HUDEP-2 (cell line): ENCODE results near the gene RBSN.

Experiments used
- DNase-seq, 76 experiments: peaks; one replicate each; lab custom pipeline; 2025; ENCODE audit not compliant: unreplicated experiment in 76 of 76; lab: John Stamatoyannopoulos, UW

The RBSN gene

DNA sequence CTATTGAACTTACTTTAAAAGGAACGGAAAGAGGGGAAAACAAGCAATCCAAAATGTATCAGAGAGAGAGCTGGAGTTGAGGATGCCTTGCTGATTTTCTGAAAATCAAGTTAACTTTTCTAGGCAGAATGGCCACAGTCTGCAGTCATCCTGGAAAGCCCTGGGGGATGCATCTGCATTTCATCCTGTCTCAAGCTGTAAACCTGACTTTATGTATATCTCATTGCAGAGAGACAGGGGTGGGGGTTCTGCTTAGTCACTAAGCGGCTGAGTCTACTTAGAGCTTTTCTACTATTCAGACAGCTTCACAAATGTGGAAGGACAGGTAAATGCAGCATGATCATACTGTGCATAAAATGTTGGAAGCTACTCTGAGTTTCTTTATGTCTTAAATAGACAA is 75.2 kb downstream of the RBSN start:
- no peak for DNase-seq

GRCh38 chr3:15023249-15023648 is 75.7 kb downstream of the RBSN start:
- DNase-seq = no peak
